H9 (cell line): ENCODE data around the gene DOCK1. TPM values are rescaled to one million over a fixed set of nuclear protein-coding genes. Genes with fewer than 3 reads are reported as not detected.
"Not testable (repeated sequence)": the region's sequence is repeated elsewhere in the genome, so short reads cannot be mapped to it uniquely, and the experiment has no call there.

ENCODE experiments used
- DNase-seq: peaks from one replicate; pipeline ENCODE4 v3.0.0-alpha.2; 2017
- H2AFZ ChIP-seq: one replicate; pipeline ENCODE4 v1.6.1; 2013; ENCODE audit warnings: mild to moderate bottlenecking, low read length, control low read depth, moderate library complexity
- H2AK5ac ChIP-seq: 2 replicates; pipeline ENCODE4 v1.6.1; 2013; ENCODE audit warnings: low read length, control low read depth, mixed read lengths; ENCODE audit not compliant: insufficient read length
- H2BK120ac ChIP-seq: one replicate; pipeline ENCODE4 v1.6.1; 2013; ENCODE audit warnings: low read depth, mild to moderate bottlenecking, low read length, control low read depth, inconsistent platforms; ENCODE audit not compliant: poor library complexity, severe bottlenecking
- H2BK12ac ChIP-seq: 2 replicates; pipeline ENCODE4 v1.6.1; 2013; ENCODE audit warnings: low read length, control low read depth, mixed read lengths, low read depth; ENCODE audit not compliant: insufficient read length
- H2BK15ac ChIP-seq: 2 replicates; pipeline ENCODE4 v1.6.1; 2013; ENCODE audit warnings: low read depth, low read length, control low read depth
- H2BK20ac ChIP-seq: one replicate; pipeline ENCODE4 v1.6.1; 2013; ENCODE audit warnings: low read depth, mild to moderate bottlenecking, low read length, control low read depth, inconsistent platforms; ENCODE audit not compliant: poor library complexity, severe bottlenecking
- H2BK5ac ChIP-seq: 2 replicates; pipeline ENCODE4 v1.6.1; 2013; ENCODE audit warnings: low read length, control low read depth, mixed read lengths; ENCODE audit not compliant: insufficient read length
- H3K14ac ChIP-seq: 2 replicates; pipeline ENCODE4 v1.6.1; 2013; ENCODE audit warnings: low read length, control low read depth; ENCODE audit not compliant: insufficient read depth
- H3K18ac ChIP-seq: 2 replicates; pipeline ENCODE4 v1.6.1; 2013; ENCODE audit warnings: low read depth, mild to moderate bottlenecking, mixed read lengths, low read length, control low read depth; ENCODE audit not compliant: insufficient read length
- H3K23ac ChIP-seq: 2 replicates; pipeline ENCODE4 v1.6.1; 2013; ENCODE audit warnings: low read length, control low read depth, mixed read lengths, low read depth; ENCODE audit not compliant: insufficient read length
- H3K23me2 ChIP-seq: 2 replicates; pipeline ENCODE4 v1.6.1; 2013; ENCODE audit warnings: low read depth, mild to moderate bottlenecking, mixed read lengths, low read length, control low read depth; ENCODE audit not compliant: insufficient read length, poor library complexity, severe bottlenecking
- H3K27ac ChIP-seq: 2 replicates; pipeline ENCODE4 v1.5.1; 2013; ENCODE audit warnings: low read length, control low read depth, mixed read lengths, low read depth; ENCODE audit not compliant: insufficient read length
- H3K27me3 ChIP-seq: 2 replicates; pipeline ENCODE4 v1.6.1; 2013; ENCODE audit warnings: low read length, control low read depth, inconsistent platforms; ENCODE audit not compliant: insufficient read depth
- H3K4ac ChIP-seq: 2 replicates; pipeline ENCODE4 v1.6.1; 2013; ENCODE audit warnings: low read depth, mild to moderate bottlenecking, control low read depth, inconsistent platforms, low read length, moderate library complexity
- H3K4me1 ChIP-seq: 2 replicates; pipeline ENCODE4 v1.6.1; 2013; ENCODE audit warnings: low read length, control low read depth, inconsistent platforms; ENCODE audit not compliant: insufficient read depth
- H3K4me2 ChIP-seq: 2 replicates; pipeline ENCODE4 v1.6.1; 2013; ENCODE audit warnings: low read length, control low read depth, mixed read lengths; ENCODE audit not compliant: insufficient read length, insufficient read depth
- H3K56ac ChIP-seq: 2 replicates; pipeline ENCODE4 v1.6.1; 2013; ENCODE audit warnings: low read depth, mild to moderate bottlenecking, mixed read lengths, low read length, control low read depth; ENCODE audit not compliant: insufficient read length
- H3K79me1 ChIP-seq: 2 replicates; pipeline ENCODE4 v1.6.1; 2013; ENCODE audit warnings: low read depth, mild to moderate bottlenecking, moderate library complexity, low read length, control low read depth, inconsistent platforms; ENCODE audit not compliant: insufficient read depth, poor library complexity, severe bottlenecking
- H3K79me2 ChIP-seq: 2 replicates; pipeline ENCODE4 v1.6.1; 2013; ENCODE audit warnings: low read length, control low read depth, inconsistent platforms; ENCODE audit not compliant: insufficient read depth
- H3K9ac ChIP-seq: 2 replicates; pipeline ENCODE4 v1.6.1; 2013; ENCODE audit warnings: low read length, control low read depth, mixed read lengths; ENCODE audit not compliant: insufficient read length; ENCODE audit errors: extremely low read depth
- H3K9me3 ChIP-seq: one replicate; pipeline ENCODE4 v1.6.1; 2013; ENCODE audit warnings: low read depth, low read length, inconsistent platforms; ENCODE audit not compliant: control insufficient read depth
- H3T11ph ChIP-seq: one replicate; pipeline ENCODE4 v1.6.1; 2013; ENCODE audit warnings: mild to moderate bottlenecking, low read length, control low read depth, inconsistent platforms
- H4K20me1 ChIP-seq: one replicate; pipeline ENCODE4 v1.6.1; 2013; ENCODE audit not compliant: control insufficient read depth, insufficient read length, insufficient read depth
- H4K5ac ChIP-seq: 2 replicates; pipeline ENCODE4 v1.6.1; 2013; ENCODE audit warnings: low read depth, mild to moderate bottlenecking, mixed read lengths, low read length, control low read depth; ENCODE audit not compliant: insufficient read length
- H4K8ac ChIP-seq: replicated peaks from 2 replicates; pipeline ENCODE4 v1.6.1; 2013; ENCODE audit warnings: low read length, control low read depth, mixed read lengths, low read depth; ENCODE audit not compliant: insufficient read length
- H4K91ac ChIP-seq: 2 replicates; pipeline ENCODE4 v1.6.1; 2013; ENCODE audit warnings: low read depth, mild to moderate bottlenecking, moderate library complexity, mixed read lengths, low read length, control low read depth; ENCODE audit not compliant: insufficient read length
- H3K27ac Mint-ChIP-seq, 3 experiments: 2 replicates in 2 of 3; 3 replicates in 1 of 3; pipeline ENCODE4 v1.8.0; 2020 to 2021; ENCODE audit warnings: mixed read lengths in 3 of 3, mild to moderate bottlenecking in 1 of 3, moderate library complexity in 1 of 3
- H3K27me3 Mint-ChIP-seq: 2 replicates; pipeline ENCODE4 v1.8.0; 2021; ENCODE audit warnings: low read depth, mild to moderate bottlenecking, moderate library complexity, mixed read lengths
- H3K36me3 Mint-ChIP-seq, 3 experiments: 2 replicates in 2 of 3; 3 replicates in 1 of 3; pipeline ENCODE4 v1.8.0; 2020 to 2021; ENCODE audit warnings: low read depth in 3 of 3, mixed read lengths in 3 of 3; ENCODE audit not compliant: insufficient read depth in 1 of 3
- H3K4me1 Mint-ChIP-seq, 2 experiments: 2 replicates each; pipeline ENCODE4 v1.8.0; 2020; ENCODE audit warnings: mixed read lengths in 2 of 2
- H3K4me3 Mint-ChIP-seq, 2 experiments: 2 replicates in 1 of 2; 3 replicates in 1 of 2; pipeline ENCODE4 v1.8.0; 2020 to 2021; ENCODE audit warnings: mild to moderate bottlenecking in 2 of 2, mixed read lengths in 2 of 2, moderate library complexity in 1 of 2
- H3K9me3 Mint-ChIP-seq, 2 experiments: 2 replicates in 1 of 2; 3 replicates in 1 of 2; pipeline ENCODE4 v1.8.0; 2020; ENCODE audit warnings: mild to moderate bottlenecking in 2 of 2, mixed read lengths in 2 of 2, moderate library complexity in 1 of 2
- CTCF ChIP-seq: fragments of 200-600 bp; sonication (generic); conservative IDR thresholded peaks from 3 replicates; pipeline ENCODE4 v1.8.0; 2021; ENCODE audit warnings: antibody characterized with exemption, mild to moderate bottlenecking
- WGBS: extraction: QIAGEN DNeasy Blood & Tissue Kit; methylation state at CpG from one replicate; pipeline ENCODE4 v1.1.7; 2013; ENCODE audit warnings: missing lambda C conversion rate, low lambda C conversion rate, mixed read lengths; ENCODE audit not compliant: insufficient read length; ENCODE audit errors: extremely low coverage; 5-methylcytosine and 5-hydroxymethylcytosine counted together
- total RNA-seq: library from RNA; stranded (reverse); gene quantifications from 2 replicates; pipeline ENCODE4 v1.2.1, GENCODE V29; 2021

DOCK1 gene
- total RNA-seq, 1 experiment from 2014 or later, result 57.0 TPM

GRCh38 chr10:126898460-126898859, 6.8 kb upstream of the DOCK1 start:
- Histone ChIP-seq H3K56ac (no peak overlapping the region), H3K27me3 (no peaks in the 10 kb centered on the region; the same call in 1 of the 2 replicates), H2AFZ (no peak overlapping the region), H3K9ac (no peak overlapping the region), H3K23me2 (no peaks in the 10 kb centered on the region), H2BK120ac (no peak overlapping the region), H3K79me1 (no peaks in the 10 kb centered on the region), H4K91ac (no peak overlapping the region), H3K18ac (no peak overlapping the region), H4K20me1 (no peaks in the 10 kb centered on the region), H3K79me2 (no peaks in the 10 kb centered on the region), H2AK5ac (no peak overlapping the region), H2BK20ac (no peak overlapping the region), H4K8ac (no peak overlapping the region), H3K4ac (no peak overlapping the region), H2BK12ac (no peak overlapping the region), H4K5ac (no peak overlapping the region), H3K27ac (no peak overlapping the region), H3K4me2 (no peak overlapping the region), H2BK15ac (no peak overlapping the region), H3K14ac (no peak overlapping the region), H3T11ph (no peak overlapping the region), H3K23ac (no peak overlapping the region), H2BK5ac (no peak overlapping the region), H3K4me1 (no peaks in the 10 kb centered on the region), H3K9me3 (no peaks in the 10 kb centered on the region)
- Mint-ChIP-seq H3K27me3 (peaks cover 13% of the 10 kb centered on the region), H3K27ac (no peak overlapping the region), H3K9me3 (peaks cover 23 to 48% of the 10 kb centered on the region in 2 experiments), H3K4me1 (no peaks in the 10 kb centered on the region), H3K4me3 (no peak overlapping the region), H3K36me3 (peaks cover 39 to 59% (median 50%) of the 10 kb centered on the region in 3 experiments)
- DNase-seq, result no peak
- no peak for TF ChIP-seq CTCF

- H3K4me1 Mint-ChIP-seq, H3K9me3 ChIP-seq, H4K8ac ChIP-seq, H3T11ph ChIP-seq, H3K4me2 ChIP-seq, H2AFZ ChIP-seq, H3K79me2 ChIP-seq, H2AK5ac ChIP-seq, H2BK120ac ChIP-seq, H2BK15ac ChIP-seq, H3K4ac ChIP-seq, H3K79me1 ChIP-seq, H2BK20ac ChIP-seq, H4K91ac ChIP-seq, H3K56ac ChIP-seq, H2BK12ac ChIP-seq, H3K4me1 ChIP-seq, DNase-seq, H2BK5ac ChIP-seq, H4K20me1 ChIP-seq, H3K14ac ChIP-seq, H3K27me3 ChIP-seq, H4K5ac ChIP-seq, H3K23ac ChIP-seq, H3K23me2 ChIP-seq, H3K9ac ChIP-seq, H3K4me3 Mint-ChIP-seq, H3K27ac Mint-ChIP-seq, H3K27ac ChIP-seq, H3K18ac ChIP-seq: not testable (repeated sequence)
- Mint-ChIP-seq H3K9me3 (peaks cover 23 to 48% of the 10 kb centered on the region in 2 experiments), H3K27me3 (peaks cover 15% of the 10 kb centered on the region), H3K36me3 (peaks cover 43 to 70% (median 60%) of the 10 kb centered on the region in 3 experiments)
- no CpG with 5 or more reads among the region's 2 CpGs for WGBS
Observed at GRCh38 chr10:126899529-126899928, 5.7 kb upstream of the DOCK1 start.
